Forelimb muscle (tissue), 1 donor: ENCODE results near the gene TRANK1. TPM values are rescaled to one million over a fixed set of nuclear protein-coding genes. Genes with fewer than 3 reads are reported as not detected.
A peak's percentile ranks its signal among the peaks of the same experiment; 100 is the strongest.
"Not testable (repeated sequence)": the region's sequence is repeated elsewhere in the genome, so short reads cannot be mapped to it uniquely, and the experiment has no call there.

Source experiments
- DNase-seq: peaks from one replicate; pipeline ENCODE4 v3.0.0-alpha.2; 2013; ENCODE audit warnings: low read depth
- polyA plus RNA-seq: library from polyadenylated mRNA; unstranded; fragments of 120-200 nt; gene quantifications from one replicate; pipeline ENCODE4 v1.2.1, GENCODE V29; 2013; ENCODE audit not compliant: insufficient read length

Gene TRANK1
- polyA plus RNA-seq, 1 donor = 3.9 TPM

- no peak for DNase-seq
Measured at GRCh38 chr3:36957063-36957462, 12.2 kb upstream of the TRANK1 start.

DNA sequence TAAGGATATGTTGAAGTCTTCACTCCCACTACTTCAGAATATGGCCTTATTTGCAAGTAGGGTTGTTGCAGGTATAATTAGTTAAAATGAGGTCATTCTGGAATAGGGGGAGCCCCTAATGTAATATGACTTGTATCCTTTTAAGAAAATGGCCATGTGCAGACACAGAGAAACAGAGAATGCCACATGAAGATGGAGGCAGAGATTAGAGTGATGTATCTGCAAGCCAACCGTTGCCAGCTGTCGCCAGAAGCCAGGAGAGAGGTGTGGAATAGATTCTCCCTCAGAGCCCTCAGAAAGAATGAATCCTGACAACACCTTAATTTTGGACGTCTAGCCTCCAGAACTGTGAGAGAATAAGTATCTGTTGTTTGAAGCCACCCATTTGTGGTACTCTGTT lies 11.3 kb upstream of the TRANK1 start:
- DNase-seq = no peak

GRCh38 chr3:36954452-36955134 lies 9.7 kb upstream of the TRANK1 start:
- DNase-seq = no peak

GRCh38 chr3:36947814-36948213 lies 3.0 kb upstream of the TRANK1 start:
- DNase-seq = not testable (repeated sequence)

DNA sequence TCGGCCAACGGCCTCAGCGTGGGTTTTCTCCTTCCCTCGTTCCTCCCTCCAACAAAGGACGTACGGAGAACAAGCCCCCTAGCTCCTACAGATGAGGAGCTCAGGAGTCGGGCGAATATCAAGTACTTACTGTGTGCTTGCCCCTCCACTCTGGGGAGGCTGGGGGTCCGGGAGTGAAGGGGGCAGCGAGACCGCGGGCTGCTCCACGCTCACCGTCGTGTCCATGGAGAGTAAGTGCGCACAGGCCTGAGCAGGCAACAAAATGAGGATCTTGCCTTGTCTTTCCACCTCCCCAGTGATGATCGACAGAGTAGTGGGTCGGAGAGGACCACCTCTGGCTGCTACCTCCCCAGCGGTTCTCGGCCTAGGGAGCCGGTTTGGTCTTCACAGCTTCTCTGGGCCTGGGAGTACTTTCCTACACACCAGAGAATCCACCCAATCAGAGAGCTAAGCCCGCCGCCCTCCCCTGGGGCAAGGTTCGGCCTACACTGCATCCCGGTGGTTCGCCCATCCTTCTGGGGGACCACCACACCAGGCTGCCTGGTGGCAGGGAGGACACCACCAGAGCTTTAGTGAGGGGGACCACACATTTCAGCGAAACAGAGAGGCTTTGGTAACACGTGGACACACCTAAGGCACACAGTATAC lies 603 bp upstream of the TRANK1 start:
- no peak for DNase-seq

- DNase-seq = peak; percentile 16
Measured at GRCh38 chr3:36944012-36944640, 728 bp downstream of the TRANK1 start.

GRCh38 chr3:36943601-36944000 lies 1.3 kb downstream of the TRANK1 start:
- DNase-seq = no peak

- no peak for DNase-seq
Measured at GRCh38 chr3:36942638-36943248, 2.1 kb downstream of the TRANK1 start.

- DNase-seq = no peak
Measured at GRCh38 chr3:36941658-36942057, 3.2 kb downstream of the TRANK1 start.

GRCh38 chr3:36941162-36941561 lies 3.7 kb downstream of the TRANK1 start:
- DNase-seq = no peak

- DNase-seq = no peak
Measured at GRCh38 chr3:36937492-36937891, 7.4 kb downstream of the TRANK1 start.

DNA sequence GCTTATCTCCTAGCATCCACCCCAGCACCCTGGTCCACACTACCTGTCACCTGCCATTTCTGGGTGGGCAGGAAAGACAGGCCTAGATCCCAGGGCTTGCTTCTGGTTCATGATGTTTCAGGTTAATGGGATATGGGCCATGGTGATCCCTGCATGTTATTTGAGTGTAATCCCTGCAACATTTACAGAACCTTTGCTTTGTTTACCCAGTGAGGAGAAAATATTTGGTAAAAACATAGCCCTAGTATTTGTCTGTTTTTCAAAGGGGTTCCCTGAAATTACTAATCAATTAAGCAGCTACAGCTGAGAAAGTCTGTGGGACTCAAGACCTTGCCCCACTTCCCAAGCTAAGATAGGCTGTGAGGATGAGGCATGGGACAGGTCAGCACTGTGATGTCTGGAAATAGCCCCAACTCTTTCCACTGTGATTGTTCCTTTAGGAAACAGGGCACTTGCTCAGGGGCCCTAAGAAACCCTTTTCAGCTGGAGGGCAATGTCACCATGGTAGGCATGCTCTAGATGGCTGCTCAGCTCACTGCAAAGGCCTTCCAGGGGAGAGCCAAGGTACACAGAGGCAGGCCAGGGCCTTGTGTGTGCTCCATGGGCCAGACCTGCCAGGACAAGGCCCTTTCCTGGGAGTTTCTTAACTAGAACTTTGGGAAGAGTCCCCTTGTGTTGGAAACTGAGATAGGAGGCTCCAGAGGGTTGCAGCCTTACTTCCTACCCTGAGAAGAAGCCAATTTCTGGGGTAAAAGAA lies 11.1 kb downstream of the TRANK1 start:
- no peak for DNase-seq

DNA sequence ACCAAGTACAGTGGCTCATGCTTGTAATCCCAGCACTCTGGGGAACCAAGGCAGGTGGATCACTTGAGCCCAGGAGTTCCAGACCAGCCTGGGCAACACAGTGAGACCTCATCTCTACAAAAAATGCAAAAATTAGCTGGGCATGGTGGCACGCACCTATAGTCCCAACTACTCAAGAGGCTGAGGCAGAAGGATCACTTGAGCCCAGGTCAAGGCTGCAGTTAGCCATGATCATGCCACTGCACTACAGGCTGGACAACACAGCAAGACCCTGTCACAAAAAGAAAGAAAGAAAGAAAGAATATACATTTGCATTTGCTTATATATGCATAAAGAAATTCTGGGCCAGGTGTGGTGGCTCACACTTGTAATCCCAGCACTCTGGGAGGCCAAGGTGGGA lies 13.4 kb downstream of the TRANK1 start:
- DNase-seq = not testable (repeated sequence)

DNA sequence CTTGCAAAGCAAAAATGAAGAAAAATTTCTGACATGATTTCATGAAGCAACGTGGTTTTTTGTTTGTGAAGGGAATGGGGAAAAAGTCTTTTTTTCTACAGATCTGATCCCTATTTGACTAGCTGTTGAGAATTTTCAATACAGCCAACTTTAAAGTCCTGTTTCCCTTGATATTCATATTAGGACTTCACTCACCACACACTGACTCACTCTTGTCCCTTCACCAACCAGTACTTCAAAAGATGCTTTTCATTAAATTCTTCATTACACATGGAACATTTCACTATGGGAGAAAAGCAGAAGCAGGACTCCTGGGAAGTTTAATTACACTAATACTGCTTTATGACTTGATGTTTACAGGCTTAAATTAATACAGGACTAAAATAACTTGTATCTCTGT lies 16.6 kb downstream of the TRANK1 start:
- DNase-seq = no peak

DNA sequence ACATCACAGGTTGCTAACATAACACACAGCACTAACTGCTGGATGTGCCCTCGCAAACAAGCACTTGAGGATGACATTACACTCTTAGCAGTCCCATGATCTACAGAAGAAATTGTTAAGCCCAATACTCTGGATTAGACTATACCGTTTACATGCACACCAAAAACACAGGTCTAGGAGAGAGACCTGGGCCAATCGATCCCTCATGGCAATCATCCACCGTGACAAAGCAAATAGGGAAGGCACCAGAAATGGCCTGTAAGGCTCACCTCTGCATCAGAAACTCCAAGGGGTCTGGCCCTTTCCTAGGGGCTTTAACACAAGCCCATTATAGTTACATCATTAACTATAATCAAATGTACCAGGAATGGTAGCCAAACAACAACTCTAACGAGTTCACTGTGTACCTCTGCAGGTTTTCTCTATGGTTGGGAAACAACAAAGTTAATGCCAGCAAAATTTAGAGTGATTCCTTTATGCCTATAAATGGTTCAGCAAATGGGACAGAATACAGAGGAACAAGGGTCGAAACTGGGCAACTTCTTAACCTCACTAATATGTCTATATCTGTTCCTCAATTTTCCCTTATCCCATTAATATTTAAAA lies 18.5 kb downstream of the TRANK1 start:
- no peak for DNase-seq

- DNase-seq = no peak
Measured at GRCh38 chr3:36924744-36925521, 19.9 kb downstream of the TRANK1 start.

GRCh38 chr3:36923981-36924743 lies 20.7 kb downstream of the TRANK1 start:
- no peak for DNase-seq

- DNase-seq = no peak
Measured at GRCh38 chr3:36923523-36923943, 21.3 kb downstream of the TRANK1 start.

GRCh38 chr3:36920884-36921567 lies 23.8 kb downstream of the TRANK1 start:
- no peak for DNase-seq
